VCaP (cell line): ENCODE measurements around the gene SH2B3.
A peak's percentile ranks its signal among the peaks of the same experiment; 100 is the strongest.

ENCODE experiments used
- H3K27ac ChIP-seq: fragments of 450-650 bp; 2 replicates; pipeline ENCODE4 v1.5.1; 2017
- TF ChIP-seq, protein P1 (sequence below): fragments of 450-650 bp; conservative IDR thresholded peaks from 2 replicates; pipeline ENCODE4 v1.5.1; 2017; ENCODE audit warnings: mild to moderate bottlenecking, moderate library complexity

The SH2B3 gene

DNA sequence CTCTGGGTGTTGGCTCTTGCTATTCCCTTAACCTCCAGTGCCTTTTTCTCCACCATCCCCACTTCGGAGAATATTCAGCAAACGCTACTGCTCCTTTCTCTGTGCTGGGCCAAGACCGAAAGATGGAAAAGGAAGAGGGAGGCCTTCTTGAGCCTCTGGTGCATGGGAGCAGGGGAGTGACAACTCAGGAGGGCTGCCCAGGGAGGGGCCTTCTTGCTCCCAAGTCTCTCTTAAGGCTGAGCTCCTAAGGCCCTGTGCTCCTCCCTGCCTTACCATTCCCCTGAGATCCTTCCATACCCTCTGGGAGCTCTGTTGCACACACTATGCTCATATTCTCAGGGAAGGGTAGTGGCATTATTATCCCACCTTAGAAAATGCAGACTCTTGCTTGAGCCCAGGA lies 34.9 kb downstream of the SH2B3 start:
- H3K27ac ChIP-seq, result no peak overlapping the region
- TF ChIP-seq, protein P1, sequence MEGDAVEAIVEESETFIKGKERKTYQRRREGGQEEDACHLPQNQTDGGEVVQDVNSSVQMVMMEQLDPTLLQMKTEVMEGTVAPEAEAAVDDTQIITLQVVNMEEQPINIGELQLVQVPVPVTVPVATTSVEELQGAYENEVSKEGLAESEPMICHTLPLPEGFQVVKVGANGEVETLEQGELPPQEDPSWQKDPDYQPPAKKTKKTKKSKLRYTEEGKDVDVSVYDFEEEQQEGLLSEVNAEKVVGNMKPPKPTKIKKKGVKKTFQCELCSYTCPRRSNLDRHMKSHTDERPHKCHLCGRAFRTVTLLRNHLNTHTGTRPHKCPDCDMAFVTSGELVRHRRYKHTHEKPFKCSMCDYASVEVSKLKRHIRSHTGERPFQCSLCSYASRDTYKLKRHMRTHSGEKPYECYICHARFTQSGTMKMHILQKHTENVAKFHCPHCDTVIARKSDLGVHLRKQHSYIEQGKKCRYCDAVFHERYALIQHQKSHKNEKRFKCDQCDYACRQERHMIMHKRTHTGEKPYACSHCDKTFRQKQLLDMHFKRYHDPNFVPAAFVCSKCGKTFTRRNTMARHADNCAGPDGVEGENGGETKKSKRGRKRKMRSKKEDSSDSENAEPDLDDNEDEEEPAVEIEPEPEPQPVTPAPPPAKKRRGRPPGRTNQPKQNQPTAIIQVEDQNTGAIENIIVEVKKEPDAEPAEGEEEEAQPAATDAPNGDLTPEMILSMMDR, result no peak

DNA sequence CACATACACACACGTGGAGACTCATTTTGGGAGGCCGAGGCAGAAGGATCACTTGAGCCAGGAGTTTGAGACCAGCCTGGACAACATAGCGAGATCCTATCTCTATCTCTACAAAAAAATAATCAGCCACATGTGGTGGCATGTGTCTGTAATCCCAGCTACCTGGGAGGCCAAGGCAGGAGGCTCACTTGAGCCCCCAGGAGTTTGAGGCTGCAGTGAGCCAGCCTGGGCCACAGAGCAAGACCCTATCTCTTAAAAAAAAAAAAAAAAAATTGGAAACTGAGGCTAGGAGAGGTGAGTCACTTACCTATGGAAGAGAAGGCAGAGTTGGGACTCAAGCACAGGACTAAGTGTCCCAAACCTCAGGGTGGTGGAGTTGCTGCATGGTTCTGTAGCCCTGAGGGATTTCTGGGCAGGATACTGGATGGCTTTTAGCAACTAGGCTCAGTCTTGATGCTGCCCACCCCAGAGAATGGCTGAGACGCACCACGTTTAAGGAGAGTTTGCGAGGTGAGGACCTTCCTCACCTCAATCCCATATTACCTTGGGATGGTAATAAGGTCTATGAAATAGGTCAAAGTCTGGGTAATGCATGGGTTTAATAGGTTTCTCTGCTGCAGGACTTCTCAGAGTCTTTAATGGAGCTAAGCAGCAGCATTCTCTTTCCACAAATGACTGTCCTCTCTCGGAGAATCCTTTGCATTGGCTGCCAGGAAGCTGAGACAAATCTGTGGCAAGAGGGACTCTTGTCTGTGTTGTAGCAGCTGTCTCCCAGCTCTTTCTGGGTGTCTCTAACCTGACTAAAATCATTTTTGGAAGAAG lies 35.6 kb downstream of the SH2B3 start:
- H3K27ac ChIP-seq, result no peak overlapping the region
- TF ChIP-seq, protein P1, result no peak

DNA sequence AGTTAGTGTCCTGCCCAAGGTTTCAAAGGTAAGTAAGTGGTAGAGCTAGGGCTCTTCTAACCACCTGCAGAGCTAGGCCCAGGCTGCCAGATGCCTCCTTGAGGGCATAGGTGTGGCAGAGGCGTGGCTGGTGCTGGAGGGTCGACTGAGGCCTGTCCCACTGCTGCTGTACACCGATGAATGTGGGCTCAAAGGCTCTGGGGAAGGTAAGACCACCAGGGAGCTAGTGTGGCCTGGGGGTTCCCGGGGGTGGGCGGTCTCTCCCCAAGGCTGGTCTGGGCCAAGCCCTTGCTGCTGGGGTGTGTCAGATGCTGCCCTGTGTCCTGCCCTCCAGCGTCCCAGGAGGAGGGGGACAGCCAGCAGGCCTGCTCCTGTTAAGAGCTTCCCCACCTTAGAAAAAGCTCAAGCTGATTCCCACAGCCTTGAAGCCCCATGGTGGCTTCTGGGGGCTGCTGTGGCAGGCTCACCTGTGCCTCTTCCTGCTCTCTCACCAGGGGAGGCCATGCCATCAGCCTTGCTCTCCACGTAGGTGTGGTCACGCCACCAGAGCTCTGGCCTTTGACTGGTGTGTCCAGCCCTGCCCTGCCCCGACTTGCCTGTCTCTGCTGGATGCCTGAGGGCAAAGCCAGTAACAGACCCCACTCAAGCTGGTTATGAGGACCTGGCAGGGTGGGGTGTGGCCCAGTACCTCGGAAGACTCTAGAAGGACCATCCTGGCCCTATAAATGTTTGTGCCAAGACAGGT lies 36.8 kb downstream of the SH2B3 start:
- H3K27ac ChIP-seq, result no peak overlapping the region
- TF ChIP-seq, protein P1, result no peak

DNA sequence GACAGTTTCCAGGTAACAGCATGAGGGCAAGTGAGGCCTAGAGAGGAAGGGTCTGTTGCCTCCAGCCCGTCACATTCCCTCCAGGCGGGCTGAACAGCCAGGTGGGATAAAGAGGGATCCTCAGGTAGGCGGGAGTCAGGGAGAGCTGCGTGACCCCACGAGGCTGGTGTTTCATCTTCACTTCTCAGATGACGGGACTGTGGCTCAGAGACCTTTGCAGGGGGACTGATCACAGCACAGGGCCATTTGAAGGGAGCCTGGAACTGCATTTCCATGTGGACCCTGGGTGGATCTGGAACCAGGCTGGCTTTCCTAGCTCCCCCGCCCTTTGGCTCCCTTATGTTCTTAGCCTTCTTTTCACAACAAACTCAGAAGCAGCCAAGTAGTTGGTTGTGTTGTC lies 37.4 kb downstream of the SH2B3 start:
- H3K27ac ChIP-seq, result no peak overlapping the region
- TF ChIP-seq, protein P1, result no peak

DNA sequence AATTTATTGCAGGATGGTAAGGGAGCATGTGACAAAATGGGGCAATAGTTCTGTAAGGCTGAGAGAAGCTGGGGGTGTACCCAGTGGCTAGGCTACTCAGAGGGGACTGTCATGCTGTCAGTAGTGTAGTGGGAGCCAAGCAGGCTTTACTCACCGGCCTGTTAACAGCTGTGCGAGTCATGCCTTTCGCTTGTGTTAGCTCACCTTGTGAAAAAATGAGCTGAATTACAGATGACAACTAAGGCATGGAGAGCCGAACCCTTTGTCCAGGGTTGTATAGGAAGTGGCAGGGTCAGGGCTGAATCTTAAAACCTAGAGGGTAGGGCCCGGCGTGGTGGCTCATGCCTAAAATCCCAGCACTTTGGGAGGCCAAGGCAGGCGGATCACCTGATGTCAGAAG lies 37.9 kb downstream of the SH2B3 start:
- no peak overlapping the region for H3K27ac ChIP-seq
- TF ChIP-seq, protein P1, result no peak

DNA sequence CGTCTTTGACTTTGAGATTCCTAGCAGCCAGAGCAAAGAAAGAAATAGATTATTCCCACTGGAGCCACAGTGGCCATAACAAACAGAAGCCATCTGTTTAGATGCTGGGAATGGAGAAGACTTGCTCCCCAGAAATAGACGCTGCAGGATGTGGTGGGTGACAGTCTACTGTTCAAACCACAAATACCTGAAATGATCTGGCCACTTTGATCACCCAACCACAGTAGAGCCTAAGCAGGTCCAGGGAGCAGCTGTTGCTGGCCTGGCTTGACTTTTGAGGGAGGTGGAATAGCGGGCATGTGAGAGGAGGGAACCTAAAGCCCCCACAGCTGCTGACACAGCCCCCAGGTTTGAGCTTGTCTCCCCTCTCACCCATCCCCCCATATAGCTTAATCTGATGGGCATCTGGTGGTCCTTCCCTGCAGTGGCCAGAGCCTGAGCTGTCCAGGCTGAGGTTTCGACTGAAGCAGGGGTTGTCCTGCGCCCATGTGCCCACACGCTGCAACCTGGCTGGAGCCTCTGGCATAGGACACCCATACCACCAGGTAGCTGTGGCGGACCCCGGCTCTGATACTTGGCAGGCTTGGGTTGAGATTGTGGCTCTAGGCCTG lies 38.7 kb downstream of the SH2B3 start:
- TF ChIP-seq, protein P1, result no peak
- peak overlapping the region; percentile 85 for H3K27ac ChIP-seq
